A673 (cell line): ENCODE measurements around the gene TAX1BP3. TPM values are rescaled to one million over a fixed set of nuclear protein-coding genes. Genes with fewer than 3 reads are reported as not detected.

ENCODE experiments used
- BruUV-seq: library from RNA; stranded (reverse); fragments of 400-500 nt; replicated peaks from 2 replicates; lab custom pipeline; 2021; lab: Mats Ljungman, UMichigan
- CTCF ChIA-PET: fragments of 300-600 bp; sonication (Branson Sonifier 250); formaldehyde crosslinking; loops from one replicate; lab custom pipeline; 2022; ENCODE audit warnings: antibody characterized with exemption; lab: Charles Lee
- POLR2A ChIA-PET: fragments of 300-600 bp; sonication (Branson Sonifier 250); formaldehyde crosslinking; loops from one replicate; lab custom pipeline; 2022; ENCODE audit warnings: antibody characterized with exemption; ENCODE audit not compliant: low non-redundant PET; lab: Charles Lee
- DNase-seq: peaks from one replicate; pipeline ENCODE4 v3.0.0-alpha.2; 2015; ENCODE audit warnings: low spot score
- H3K27ac ChIP-seq: fragments of 200-600 bp; sonication (generic); 2 replicates; pipeline ENCODE4 v1.5.1; 2016; ENCODE audit warnings: mixed run types, low read depth, mild to moderate bottlenecking, mixed read lengths, antibody characterized with exemption, low read length; ENCODE audit not compliant: poor library complexity, severe bottlenecking
- H3K27me3 ChIP-seq: fragments of 200-600 bp; sonication (generic); replicated peaks from 2 replicates; pipeline ENCODE4 v1.6.1; 2017; ENCODE audit warnings: mixed run types, low read depth, mild to moderate bottlenecking, mixed read lengths, antibody characterized with exemption, low read length; ENCODE audit not compliant: insufficient read depth, poor library complexity
- H3K36me3 ChIP-seq: fragments of 200-600 bp; sonication (generic); 2 replicates; pipeline ENCODE4 v1.6.1; 2016; ENCODE audit warnings: mixed run types, mild to moderate bottlenecking, mixed read lengths, antibody characterized with exemption, low read length; ENCODE audit not compliant: insufficient read depth, poor library complexity, severe bottlenecking
- H3K4me1 ChIP-seq: fragments of 200-600 bp; sonication (generic); 2 replicates; pipeline ENCODE4 v1.6.1; 2017; ENCODE audit warnings: mixed run types, mild to moderate bottlenecking, mixed read lengths, antibody characterized with exemption, low read length; ENCODE audit not compliant: insufficient read depth, poor library complexity, severe bottlenecking
- H3K4me3 ChIP-seq: fragments of 200-600 bp; sonication (generic); 2 replicates; pipeline ENCODE4 v1.5.1; 2016; ENCODE audit warnings: low read depth, mixed run types, mild to moderate bottlenecking, mixed read lengths, low read length; ENCODE audit not compliant: poor library complexity, severe bottlenecking
- H3K9me3 ChIP-seq: fragments of 200-600 bp; sonication (generic); 2 replicates; pipeline ENCODE4 v1.6.1; 2016; ENCODE audit warnings: mixed run types, low read depth, mild to moderate bottlenecking, mixed read lengths, antibody characterized with exemption, low read length; ENCODE audit not compliant: poor library complexity, severe bottlenecking
- CTCF ChIP-seq: fragments of 300-800, 200-600 bp; sonication (generic); conservative IDR thresholded peaks from 2 replicates; pipeline ENCODE4 v1.5.1; 2017; ENCODE audit warnings: low read depth, mild to moderate bottlenecking, antibody characterized with exemption, low read length, moderate library complexity, mixed read lengths
- EZH2 ChIP-seq: fragments of 200-600 bp; sonication (generic); IDR thresholded peaks from 2 replicates; pipeline ENCODE4 v1.6.1; 2017; ENCODE audit warnings: borderline replicate concordance, low read depth, mild to moderate bottlenecking, mixed read lengths, antibody characterized with exemption, low read length; ENCODE audit not compliant: poor library complexity, severe bottlenecking
- intact Hi-C: fragments of 100-400 bp; cut with micrococcal nuclease; formaldehyde crosslinking; loops from one replicate; pipeline ENCODE4 v1.10.0; 2022; ENCODE audit not compliant: unreplicated experiment
- total RNA-seq: library from RNA; stranded (reverse); gene quantifications from 2 replicates; pipeline ENCODE4 v1.2.3, GENCODE V29; 2021

Gene TAX1BP3
- total RNA-seq, 1 experiment from 2014 or later, result 92.5 TPM

DNA sequence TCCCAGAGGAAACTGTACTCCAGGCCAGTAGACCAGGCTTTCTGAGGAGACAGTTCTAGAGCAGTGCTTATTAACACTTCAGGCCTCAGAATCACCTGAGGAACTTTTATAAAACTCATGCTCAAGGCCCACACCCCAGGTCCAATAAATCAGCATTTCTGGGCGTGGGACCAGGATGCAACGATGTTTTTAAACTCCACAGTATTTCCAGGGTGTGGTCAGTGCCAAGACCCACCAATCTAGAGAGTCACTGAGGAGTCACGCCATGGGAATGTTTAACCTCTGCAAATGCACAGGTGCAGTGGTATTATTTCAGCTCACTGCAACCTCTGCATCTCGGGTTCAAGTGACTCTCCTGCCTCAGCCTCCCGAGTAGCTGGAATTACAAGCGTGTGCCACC is 55.3 kb downstream of the TAX1BP3 start:
- ChIA-PET POLR2A (no interaction called here), CTCF (interaction anchor here (0.7 kb wide), 1 partner anchor 10 kb away, joined by 6 read pairs; no protein-coding TSS in a partner anchor)
- intact Hi-C loops, result no loop called here
- Histone ChIP-seq H3K4me3 (no peak overlapping the region), H3K27ac (no peak overlapping the region), H3K36me3 (peaks cover 30% of the 10 kb centered on the region), H3K9me3 (no peaks in the 10 kb centered on the region), H3K27me3 (no peaks in the 10 kb centered on the region), H3K4me1 (no peaks in the 10 kb centered on the region)
- no peak for DNase-seq
- no TSS peak for BruUV-seq
- TF ChIP-seq EZH2, result no peak
- no peak for TF ChIP-seq CTCF

Other genes with a start within 250 kb of the TAX1BP3 start
- not detected in 2 replicates for gene OR1E2, start 234.7 kb downstream of the TAX1BP3 start, total RNA-seq
- not detected in 2 replicates for gene SPATA22, start 196.8 kb downstream of the TAX1BP3 start, total RNA-seq
- not detected in 2 replicates for gene ASPA, start 192.6 kb downstream of the TAX1BP3 start, total RNA-seq
- gene TRPV3, start 110.8 kb downstream of the TAX1BP3 start, total RNA-seq, result 0.13 and 0.24 TPM in 2 replicates
- 1.0 and 1.9 TPM in 2 replicates for gene TRPV1, start 59.2 kb downstream of the TAX1BP3 start, total RNA-seq
- gene SHPK, start 32.3 kb downstream of the TAX1BP3 start, total RNA-seq, result 20.0 and 22.2 TPM in 2 replicates
- 12.6 and 14.3 TPM in 2 replicates for gene CTNS, start 31.8 kb downstream of the TAX1BP3 start, total RNA-seq
- 68.7 and 70.9 TPM in 2 replicates for gene EMC6, start 234 bp upstream of the TAX1BP3 start, total RNA-seq
- gene P2RX5, start 27.6 kb upstream of the TAX1BP3 start, total RNA-seq, result 0.45 and 1.4 TPM in 2 replicates
- gene HASPIN, start 55.3 kb upstream of the TAX1BP3 start, total RNA-seq, result 30.1 and 31.4 TPM in 2 replicates
- 52.0 and 60.2 TPM in 2 replicates for gene ITGAE, start 132.6 kb upstream of the TAX1BP3 start, total RNA-seq
- gene NCBP3, start 177.7 kb upstream of the TAX1BP3 start, total RNA-seq, result 59.9 and 68.0 TPM in 2 replicates
- 6.1 and 8.3 TPM in 2 replicates for gene CAMKK1, start 224.5 kb upstream of the TAX1BP3 start, total RNA-seq
- 0.24 and 0.39 TPM in 2 replicates for gene P2RX1, start 247.9 kb upstream of the TAX1BP3 start, total RNA-seq